Measurements from ENCODE around the gene PXYLP1.

GRCh38 chr3:141308588-141309218, 77.1 kb downstream of the PXYLP1 start:
- TF ChIP-seq MAX (IDR thresholded peaks at IDR 0.05) (no peak), EP300 (IDR thresholded peaks at IDR 0.05; ENCODE audit: borderline replicate concordance) (no peak), TEAD4 (IDR thresholded peaks at IDR 0.05) (no peak), FOXM1 (IDR thresholded peaks at IDR 0.05; ENCODE audit: borderline replicate concordance, low read depth) (no peak), YY1 (IDR thresholded peaks at IDR 0.05; ENCODE audit: low read depth) (no peak), REST (IDR thresholded peaks at IDR 0.05; ENCODE audit: low read depth) (no peak), TAF1 (IDR thresholded peaks at IDR 0.05; ENCODE audit: low read depth) (no peak), RAD21 (IDR thresholded peaks at IDR 0.05; ENCODE audit: low read depth) (0 out of 2 replicates have a peak, but pooled peaks have one; percentile 4)
